HepG2 (cell line): Measurements from ENCODE around the gene TOB2. TPM values are rescaled to one million over a fixed set of nuclear protein-coding genes. Genes with fewer than 3 reads are reported as not detected.

ENCODE experiments used
- FOXC1 ChIP-seq: sonication (generic); formaldehyde crosslinking; IDR thresholded peaks from 2 replicates; pipeline ENCODE4 v1.8.0; 2022; ENCODE audit warnings: mild to moderate bottlenecking, missing genetic modification reagents, borderline replicate concordance
- FOXK2 ChIP-seq: fragments of 450-650 bp; IDR thresholded peaks from 2 replicates; pipeline ENCODE4 v1.6.1; 2016
- GFI1 ChIP-seq: sonication (generic); formaldehyde crosslinking; IDR thresholded peaks from 2 replicates; pipeline ENCODE4 v1.5.0; 2020; ENCODE audit warnings: missing genetic modification reagents, mild to moderate bottlenecking, borderline replicate concordance
- GZF1 ChIP-seq: sonication (generic); formaldehyde crosslinking; IDR thresholded peaks from 2 replicates; pipeline ENCODE4 v1.5.1; 2020; ENCODE audit warnings: mild to moderate bottlenecking, missing genetic modification reagents
- NCOA1 ChIP-seq: sonication (generic); formaldehyde crosslinking; IDR thresholded peaks from 2 replicates; pipeline ENCODE4 v1.9.0; 2021; ENCODE audit warnings: missing genetic modification reagents
- SOX5 ChIP-seq: IDR thresholded peaks from 2 replicates; pipeline ENCODE4 v1.6.1; 2016; ENCODE audit warnings: borderline replicate concordance
- TBX3 ChIP-seq: fragments of 450-650 bp; IDR thresholded peaks from 2 replicates; pipeline ENCODE4 v1.6.1; 2017; ENCODE audit warnings: antibody characterized with exemption, mild to moderate bottlenecking, inconsistent platforms, borderline replicate concordance
- TCF12 ChIP-seq, 2 experiments: fragments of 450-650 bp in 1 of 2; sonication (generic) in 1 of 2; formaldehyde crosslinking in 1 of 2; IDR thresholded peaks; 2 replicates each; pipeline versions ENCODE4 v1.6.1 to v1.8.0; 2017 to 2022; ENCODE audit warnings: antibody characterized with exemption in 1 of 2, mild to moderate bottlenecking in 1 of 2, missing genetic modification reagents in 1 of 2, moderate library complexity in 1 of 2
- ZNF264 ChIP-seq: sonication (generic); formaldehyde crosslinking; IDR thresholded peaks from 2 replicates; pipeline ENCODE4 v1.4.0; 2020; ENCODE audit warnings: missing genetic modification reagents
- ZNF337 ChIP-seq: sonication (generic); formaldehyde crosslinking; IDR thresholded peaks from 2 replicates; pipeline ENCODE4 v1.5.1; 2020; ENCODE audit warnings: missing genetic modification reagents, low read depth, mild to moderate bottlenecking, borderline replicate concordance
- ZNF382 ChIP-seq: sonication (generic); formaldehyde crosslinking; IDR thresholded peaks from 2 replicates; pipeline ENCODE4 v1.5.0; 2020; ENCODE audit warnings: missing genetic modification reagents, mild to moderate bottlenecking, borderline replicate concordance
- ZNF550 ChIP-seq: sonication (generic); formaldehyde crosslinking; IDR thresholded peaks from 2 replicates; pipeline ENCODE4 v1.4.0; 2020; ENCODE audit warnings: mild to moderate bottlenecking, missing genetic modification reagents, borderline replicate concordance
- ZNF883 ChIP-seq: sonication (generic); formaldehyde crosslinking; IDR thresholded peaks from 2 replicates; pipeline ENCODE4 v1.5.1; 2020; ENCODE audit warnings: mild to moderate bottlenecking, missing genetic modification reagents; ENCODE audit errors: not compliant biosample characterization
- polyA plus RNA-seq, 8 experiments: library from polyadenylated mRNA; depleted of rRNA in 3 of 8; stranded (reverse) in 7 of 8; unstranded in 1 of 8; fragments of >200 nt; fragmentation: Illumina TruSeq in 4 of 8; extraction: Trizol in 4 of 8; gene quantifications; 2 replicates each; pipeline versions ENCODE4 v1.2.1 to v1.2.3, GENCODE V29; 2011 to 2016; ENCODE audit warnings: low read depth in 4 of 8, missing spikeins in 1 of 8, mixed read lengths in 1 of 8; ENCODE audit not compliant: insufficient read depth in 1 of 8
- total RNA-seq, 5 experiments: library from RNA; depleted of rRNA; stranded (reverse); fragments of >200 nt; fragmentation: Illumina TruSeq; extraction: Trizol; gene quantifications; 2 replicates each; pipeline ENCODE4 v1.2.3, GENCODE V29; 2016; ENCODE audit warnings: low read depth in 1 of 5
- TF ChIP-seq, protein P1 (sequence below): sonication (generic); formaldehyde crosslinking; conservative IDR thresholded peaks from 2 replicates; pipeline ENCODE4 v1.8.0; 2022; ENCODE audit warnings: missing genetic modification reagents
- TF ChIP-seq, protein P2 (sequence below): sonication (generic); formaldehyde crosslinking; IDR thresholded peaks from 2 replicates; pipeline ENCODE4 v1.4.0; 2020; ENCODE audit warnings: missing genetic modification reagents; ENCODE audit errors: not compliant biosample characterization
- TF ChIP-seq, protein P3 (sequence below): IDR thresholded peaks from 2 replicates; pipeline ENCODE4 v1.6.1; 2012; ENCODE audit warnings: low read length, improper control_type of control experiment
- TF ChIP-seq, protein P4 (sequence below): sonication (generic); formaldehyde crosslinking; IDR thresholded peaks from 2 replicates; pipeline ENCODE4 v1.4.0; 2020; ENCODE audit warnings: missing genetic modification reagents
- TF ChIP-seq, protein P5 (sequence below): sonication (generic); formaldehyde crosslinking; IDR thresholded peaks from 2 replicates; pipeline ENCODE4 v1.5.0; 2020; ENCODE audit warnings: mild to moderate bottlenecking, low read depth, missing genetic modification reagents, borderline replicate concordance
- TF ChIP-seq, protein P6 (sequence below): sonication (generic); formaldehyde crosslinking; IDR thresholded peaks from 2 replicates; pipeline ENCODE4 v1.4.0; 2020; ENCODE audit warnings: mild to moderate bottlenecking, missing genetic modification reagents
- TF ChIP-seq, protein P7 (sequence below): sonication (generic); formaldehyde crosslinking; IDR thresholded peaks from 2 replicates; pipeline ENCODE4 v1.4.0; 2020; ENCODE audit warnings: missing genetic modification reagents

The TOB2 gene
- total and polyA plus RNA-seq, 2 of the 13 experiments (the other 11 are each of a cell fraction or from before 2014, with no cell fraction given) = 12.2 to 13.7 TPM

DNA sequence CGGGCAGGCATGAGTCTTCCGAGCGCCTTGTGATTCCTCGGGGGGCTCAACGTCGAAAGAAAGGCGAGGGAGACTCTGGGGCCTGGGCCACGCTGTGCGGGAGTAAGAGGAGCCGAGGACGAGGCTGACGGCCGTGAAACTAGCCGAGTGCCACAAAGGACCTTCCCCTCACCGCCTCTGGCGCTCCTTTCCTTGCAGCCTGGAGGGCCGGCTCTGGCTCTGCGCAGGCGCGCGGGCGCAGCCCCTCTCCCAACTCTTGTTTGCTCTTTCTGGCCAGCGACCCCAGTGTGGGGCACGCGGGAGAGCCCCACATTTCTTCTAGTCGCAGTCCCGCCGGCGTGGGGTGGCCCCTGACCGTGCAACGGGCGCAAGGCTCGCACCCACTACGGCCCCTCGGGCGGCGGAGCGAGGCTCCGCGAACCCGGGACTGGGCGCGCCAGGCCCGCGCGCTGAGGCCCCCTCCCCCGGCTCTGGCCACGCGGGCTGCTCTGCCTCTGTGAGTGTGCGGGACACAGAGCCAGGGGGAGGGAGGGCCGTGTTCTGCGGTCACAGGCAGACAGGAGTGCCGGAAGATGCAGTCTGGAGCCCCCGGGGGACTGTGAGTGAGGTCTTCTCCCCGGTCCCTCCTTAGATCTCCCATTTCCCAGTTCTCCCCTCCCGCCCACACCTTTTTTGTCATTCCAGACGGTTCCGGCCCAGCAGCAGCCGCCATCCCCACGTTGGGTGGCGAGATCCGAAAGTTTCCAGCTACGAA lies 1.0 kb upstream of the TOB2 start (continued):
- TF ChIP-seq, protein P1, sequence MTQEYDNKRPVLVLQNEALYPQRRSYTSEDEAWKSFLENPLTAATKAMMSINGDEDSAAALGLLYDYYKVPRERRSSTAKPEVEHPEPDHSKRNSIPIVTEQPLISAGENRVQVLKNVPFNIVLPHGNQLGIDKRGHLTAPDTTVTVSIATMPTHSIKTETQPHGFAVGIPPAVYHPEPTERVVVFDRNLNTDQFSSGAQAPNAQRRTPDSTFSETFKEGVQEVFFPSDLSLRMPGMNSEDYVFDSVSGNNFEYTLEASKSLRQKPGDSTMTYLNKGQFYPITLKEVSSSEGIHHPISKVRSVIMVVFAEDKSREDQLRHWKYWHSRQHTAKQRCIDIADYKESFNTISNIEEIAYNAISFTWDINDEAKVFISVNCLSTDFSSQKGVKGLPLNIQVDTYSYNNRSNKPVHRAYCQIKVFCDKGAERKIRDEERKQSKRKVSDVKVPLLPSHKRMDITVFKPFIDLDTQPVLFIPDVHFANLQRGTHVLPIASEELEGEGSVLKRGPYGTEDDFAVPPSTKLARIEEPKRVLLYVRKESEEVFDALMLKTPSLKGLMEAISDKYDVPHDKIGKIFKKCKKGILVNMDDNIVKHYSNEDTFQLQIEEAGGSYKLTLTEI (CRISPR knock-in tag) = no peak
- TF ChIP-seq FOXK2 = no peak
- no peak for TF ChIP-seq ZNF382 (CRISPR knock-in tag)
- TF ChIP-seq NCOA1 (CRISPR knock-in tag) = 0 out of 2 replicates have a peak, but pooled peaks have one; percentile 12
- TF ChIP-seq ZNF337 = no peak
- no peak for TF ChIP-seq SOX5 (CRISPR knock-in tag)
- no peak; the same call in 1 of the 2 replicates for TF ChIP-seq FOXC1 (CRISPR knock-in tag)
- no peak for TF ChIP-seq TBX3
- TF ChIP-seq, protein P2, sequence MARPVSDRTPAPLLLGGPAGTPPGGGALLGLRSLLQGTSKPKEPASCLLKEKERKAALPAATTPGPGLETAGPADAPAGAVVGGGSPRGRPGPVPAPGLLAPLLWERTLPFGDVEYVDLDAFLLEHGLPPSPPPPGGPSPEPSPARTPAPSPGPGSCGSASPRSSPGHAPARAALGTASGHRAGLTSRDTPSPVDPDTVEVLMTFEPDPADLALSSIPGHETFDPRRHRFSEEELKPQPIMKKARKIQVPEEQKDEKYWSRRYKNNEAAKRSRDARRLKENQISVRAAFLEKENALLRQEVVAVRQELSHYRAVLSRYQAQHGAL (CRISPR knock-in tag) = no peak
- no peak for TF ChIP-seq GFI1 (CRISPR knock-in tag)
- TF ChIP-seq TCF12 (IDR thresholded peaks at IDR 0.05) = no peak
- TF ChIP-seq TCF12 (CRISPR knock-in tag; IDR thresholded peaks at IDR 0.05) = no peak; the same call in 1 of the 2 replicates
- TF ChIP-seq, protein P3, sequence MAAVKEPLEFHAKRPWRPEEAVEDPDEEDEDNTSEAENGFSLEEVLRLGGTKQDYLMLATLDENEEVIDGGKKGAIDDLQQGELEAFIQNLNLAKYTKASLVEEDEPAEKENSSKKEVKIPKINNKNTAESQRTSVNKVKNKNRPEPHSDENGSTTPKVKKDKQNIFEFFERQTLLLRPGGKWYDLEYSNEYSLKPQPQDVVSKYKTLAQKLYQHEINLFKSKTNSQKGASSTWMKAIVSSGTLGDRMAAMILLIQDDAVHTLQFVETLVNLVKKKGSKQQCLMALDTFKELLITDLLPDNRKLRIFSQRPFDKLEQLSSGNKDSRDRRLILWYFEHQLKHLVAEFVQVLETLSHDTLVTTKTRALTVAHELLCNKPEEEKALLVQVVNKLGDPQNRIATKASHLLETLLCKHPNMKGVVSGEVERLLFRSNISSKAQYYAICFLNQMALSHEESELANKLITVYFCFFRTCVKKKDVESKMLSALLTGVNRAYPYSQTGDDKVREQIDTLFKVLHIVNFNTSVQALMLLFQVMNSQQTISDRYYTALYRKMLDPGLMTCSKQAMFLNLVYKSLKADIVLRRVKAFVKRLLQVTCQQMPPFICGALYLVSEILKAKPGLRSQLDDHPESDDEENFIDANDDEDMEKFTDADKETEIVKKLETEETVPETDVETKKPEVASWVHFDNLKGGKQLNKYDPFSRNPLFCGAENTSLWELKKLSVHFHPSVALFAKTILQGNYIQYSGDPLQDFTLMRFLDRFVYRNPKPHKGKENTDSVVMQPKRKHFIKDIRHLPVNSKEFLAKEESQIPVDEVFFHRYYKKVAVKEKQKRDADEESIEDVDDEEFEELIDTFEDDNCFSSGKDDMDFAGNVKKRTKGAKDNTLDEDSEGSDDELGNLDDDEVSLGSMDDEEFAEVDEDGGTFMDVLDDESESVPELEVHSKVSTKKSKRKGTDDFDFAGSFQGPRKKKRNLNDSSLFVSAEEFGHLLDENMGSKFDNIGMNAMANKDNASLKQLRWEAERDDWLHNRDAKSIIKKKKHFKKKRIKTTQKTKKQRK = no peak
- TF ChIP-seq, protein P4, sequence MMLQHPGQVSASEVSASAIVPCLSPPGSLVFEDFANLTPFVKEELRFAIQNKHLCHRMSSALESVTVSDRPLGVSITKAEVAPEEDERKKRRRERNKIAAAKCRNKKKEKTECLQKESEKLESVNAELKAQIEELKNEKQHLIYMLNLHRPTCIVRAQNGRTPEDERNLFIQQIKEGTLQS = no peak
- TF ChIP-seq, protein P5, sequence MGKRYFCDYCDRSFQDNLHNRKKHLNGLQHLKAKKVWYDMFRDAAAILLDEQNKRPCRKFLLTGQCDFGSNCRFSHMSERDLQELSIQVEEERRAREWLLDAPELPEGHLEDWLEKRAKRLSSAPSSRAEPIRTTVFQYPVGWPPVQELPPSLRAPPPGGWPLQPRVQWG (CRISPR knock-in tag) = no peak
- no peak for TF ChIP-seq ZNF264 (CRISPR knock-in tag)
- TF ChIP-seq ZNF550 (CRISPR knock-in tag) = no peak; the same call in 1 of the 2 replicates
- no peak for TF ChIP-seq GZF1
- TF ChIP-seq, protein P6, sequence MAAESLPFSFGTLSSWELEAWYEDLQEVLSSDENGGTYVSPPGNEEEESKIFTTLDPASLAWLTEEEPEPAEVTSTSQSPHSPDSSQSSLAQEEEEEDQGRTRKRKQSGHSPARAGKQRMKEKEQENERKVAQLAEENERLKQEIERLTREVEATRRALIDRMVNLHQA (CRISPR knock-in tag) = no peak
- TF ChIP-seq, protein P7, sequence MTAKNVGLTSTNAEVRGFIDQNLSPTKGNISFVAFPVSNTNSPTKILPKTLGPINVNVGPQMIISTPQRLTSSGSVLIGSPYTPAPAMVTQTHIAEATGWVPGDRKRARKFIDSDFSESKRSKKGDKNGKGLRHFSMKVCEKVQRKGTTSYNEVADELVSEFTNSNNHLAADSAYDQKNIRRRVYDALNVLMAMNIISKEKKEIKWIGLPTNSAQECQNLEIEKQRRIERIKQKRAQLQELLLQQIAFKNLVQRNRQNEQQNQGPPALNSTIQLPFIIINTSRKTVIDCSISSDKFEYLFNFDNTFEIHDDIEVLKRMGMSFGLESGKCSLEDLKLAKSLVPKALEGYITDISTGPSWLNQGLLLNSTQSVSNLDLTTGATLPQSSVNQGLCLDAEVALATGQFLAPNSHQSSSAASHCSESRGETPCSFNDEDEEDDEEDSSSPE (CRISPR knock-in tag) = no peak
- no peak for TF ChIP-seq ZNF883 (CRISPR knock-in tag)
